GM13977 (cell line): ENCODE measurements around the gene MEGF6.

Source experiments
- DNase-seq: peaks from one replicate; pipeline ENCODE4 v3.0.0; 2012; ENCODE audit warnings: low spot score
- CTCF ChIP-seq: IDR thresholded peaks from 2 replicates; pipeline ENCODE4 v1.5.1; 2012; ENCODE audit warnings: mild to moderate bottlenecking, control low read depth; ENCODE audit not compliant: insufficient read depth; ENCODE audit errors: extremely low read depth, missing control alignments
- in situ Hi-C: fragments of 300-500 bp; cut with MboI; formaldehyde crosslinking; loops from one replicate; pipeline ENCODE4 v1.12.0; 2022; ENCODE audit warnings: low sequenced_read_pairs, low pct_unique_long_range_greater_than_20kb, mixed read lengths, inconsistent platforms; ENCODE audit not compliant: unreplicated experiment

MEGF6 gene

GRCh38 chr1:3560981-3561380 is 50.3 kb downstream of the MEGF6 start:
- in situ Hi-C loops: no loop called here
- TF ChIP-seq CTCF: no peak
- no peak for DNase-seq

- in situ Hi-C loops: no loop called here
- no peak for DNase-seq
- TF ChIP-seq CTCF: no peak
Measured at GRCh38 chr1:3560251-3560871, 50.9 kb downstream of the MEGF6 start.

GRCh38 chr1:3558036-3558726 is 53.1 kb downstream of the MEGF6 start:
- no peak for DNase-seq
- TF ChIP-seq CTCF: no peak
- in situ Hi-C loops: no loop called here

- no peak for TF ChIP-seq CTCF
- in situ Hi-C loops: no loop called here
- DNase-seq: no peak
Measured at GRCh38 chr1:3557366-3557765, 53.9 kb downstream of the MEGF6 start.

- no peak for TF ChIP-seq CTCF
- no peak for DNase-seq
- in situ Hi-C loops: no loop called here
Measured at GRCh38 chr1:3556336-3556735, 55.0 kb downstream of the MEGF6 start.

GRCh38 chr1:3555131-3555920 is 56.0 kb downstream of the MEGF6 start:
- in situ Hi-C loops: no loop called here
- no peak for TF ChIP-seq CTCF

More at GRCh38 chr1:3555131-3555920, 56.0 kb downstream of the MEGF6 start:
- no peak for DNase-seq
